EL (cell line): ENCODE measurements around the gene TECPR2.

Experiments
- DNase-seq: peaks from one replicate; pipeline ENCODE4 v3.0.0-alpha.2; 2016

The TECPR2 gene

GRCh38 chr14:102472791-102473150 is 110.0 kb downstream of the TECPR2 start:
- no peak for DNase-seq

DNA sequence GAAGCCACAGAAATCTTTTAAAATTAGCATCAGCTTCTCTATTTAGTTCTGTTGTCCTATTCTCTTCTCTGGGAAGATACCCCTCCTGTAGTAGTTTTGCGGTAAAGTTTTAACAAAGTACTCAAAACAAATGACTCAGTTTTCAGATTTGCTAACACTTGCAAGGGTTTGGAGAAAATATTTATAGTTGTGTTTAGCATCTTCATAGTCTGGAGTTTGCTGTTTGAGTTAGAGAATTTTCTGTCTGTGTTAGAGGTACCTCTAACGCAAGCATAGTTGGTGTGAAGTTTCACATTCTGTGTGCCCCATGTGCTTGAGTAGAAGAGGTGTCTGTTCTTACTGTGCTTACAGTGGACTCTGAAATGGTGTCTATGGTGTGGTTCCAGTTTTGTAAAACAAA is 110.8 kb downstream of the TECPR2 start:
- no peak for DNase-seq

- no peak for DNase-seq
Measured at GRCh38 chr14:102474934-102475333, 112.2 kb downstream of the TECPR2 start.

- DNase-seq: no peak
Measured at GRCh38 chr14:102479107-102479506, 116.4 kb downstream of the TECPR2 start.

GRCh38 chr14:102479777-102480176 is 117.0 kb downstream of the TECPR2 start:
- no peak for DNase-seq

- no peak for DNase-seq
Measured at GRCh38 chr14:102481371-102481770, 118.6 kb downstream of the TECPR2 start.

DNA sequence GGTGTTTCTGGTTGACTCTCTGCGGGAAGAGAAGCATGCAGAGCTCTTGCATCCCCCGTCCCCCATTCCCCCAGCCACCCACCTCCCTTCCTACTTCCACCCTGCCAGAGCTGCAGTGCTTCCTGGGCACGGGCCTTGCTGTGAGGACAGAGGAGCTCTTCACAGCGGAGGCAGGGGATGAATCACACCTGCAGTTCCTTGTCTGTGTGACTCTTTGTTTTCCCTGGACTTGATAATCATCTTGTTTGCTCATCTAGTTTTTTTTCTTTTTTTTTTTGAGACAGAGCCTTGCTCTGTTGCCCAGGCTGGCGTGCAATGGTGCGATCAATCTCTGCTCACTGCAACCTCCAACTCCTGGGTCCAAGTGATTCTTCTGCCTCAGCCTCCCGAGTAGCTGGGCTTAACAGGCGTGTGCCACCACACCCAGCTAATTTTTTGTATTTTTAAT is 119.1 kb downstream of the TECPR2 start:
- peak; percentile 62 for DNase-seq

- DNase-seq: no peak
Measured at GRCh38 chr14:102484316-102484715, 121.6 kb downstream of the TECPR2 start.

GRCh38 chr14:102485693-102486512 is 123.2 kb downstream of the TECPR2 start:
- no peak for DNase-seq

- no peak for DNase-seq
Measured at GRCh38 chr14:102486513-102487203, 123.9 kb downstream of the TECPR2 start.

DNA sequence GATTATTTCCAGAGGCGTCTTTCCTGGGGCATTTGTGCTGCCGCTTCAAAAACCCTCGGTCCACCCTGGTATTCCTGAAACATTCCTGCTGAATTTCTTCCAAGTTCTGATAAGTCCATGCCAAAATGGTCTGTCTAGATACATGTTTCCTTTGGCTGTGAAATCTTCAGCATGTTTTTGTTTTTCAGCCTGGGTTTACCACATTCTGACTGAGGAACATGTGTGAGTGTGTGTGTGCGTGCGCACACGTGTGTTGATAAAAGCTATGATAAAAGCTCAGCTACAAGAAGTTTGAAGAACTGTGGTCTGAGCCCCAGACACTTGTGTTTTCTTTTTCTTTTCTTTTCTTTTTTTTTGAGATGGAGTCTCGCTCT is 124.5 kb downstream of the TECPR2 start:
- no peak for DNase-seq

DNA sequence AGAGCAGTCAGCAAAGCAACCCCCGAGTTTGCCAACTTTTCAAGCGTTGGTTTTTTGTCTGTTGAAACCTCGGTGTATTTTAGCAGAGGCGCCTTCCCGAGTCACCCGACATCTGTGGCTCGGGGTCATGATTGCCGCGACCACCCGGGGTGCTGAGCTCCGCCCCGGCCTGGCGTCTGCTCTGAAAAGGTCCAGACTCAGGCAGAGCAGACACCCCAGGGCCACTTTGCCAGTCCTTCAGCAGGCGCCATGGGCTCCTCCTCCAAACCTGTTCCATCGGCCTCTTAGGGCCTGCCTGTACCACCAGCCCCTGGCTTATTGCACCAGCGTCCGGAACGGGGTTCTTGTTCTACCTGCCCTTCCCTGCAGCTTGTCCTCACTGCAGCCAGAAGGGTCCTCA is 127.7 kb downstream of the TECPR2 start:
- DNase-seq: no peak

DNA sequence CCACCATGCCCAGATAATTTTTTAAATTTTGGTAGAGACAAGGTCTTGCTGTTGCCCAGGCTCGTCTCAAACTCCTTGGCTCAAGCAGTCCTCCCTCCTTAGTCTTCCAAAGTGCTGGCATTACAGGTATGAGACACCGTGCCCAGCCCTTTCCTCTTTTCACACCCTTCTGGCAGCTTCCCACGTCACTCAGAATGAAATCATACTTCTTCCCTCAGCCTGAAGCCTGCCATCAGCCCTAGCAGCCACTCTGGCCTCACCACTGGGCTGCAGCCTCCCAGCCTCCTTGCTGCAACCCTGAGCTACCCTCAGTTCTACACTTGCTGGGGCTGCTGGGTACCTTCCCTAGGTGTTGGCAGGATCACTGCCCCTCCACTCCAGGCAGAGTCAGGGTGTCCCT is 128.6 kb downstream of the TECPR2 start:
- DNase-seq: no peak

DNA sequence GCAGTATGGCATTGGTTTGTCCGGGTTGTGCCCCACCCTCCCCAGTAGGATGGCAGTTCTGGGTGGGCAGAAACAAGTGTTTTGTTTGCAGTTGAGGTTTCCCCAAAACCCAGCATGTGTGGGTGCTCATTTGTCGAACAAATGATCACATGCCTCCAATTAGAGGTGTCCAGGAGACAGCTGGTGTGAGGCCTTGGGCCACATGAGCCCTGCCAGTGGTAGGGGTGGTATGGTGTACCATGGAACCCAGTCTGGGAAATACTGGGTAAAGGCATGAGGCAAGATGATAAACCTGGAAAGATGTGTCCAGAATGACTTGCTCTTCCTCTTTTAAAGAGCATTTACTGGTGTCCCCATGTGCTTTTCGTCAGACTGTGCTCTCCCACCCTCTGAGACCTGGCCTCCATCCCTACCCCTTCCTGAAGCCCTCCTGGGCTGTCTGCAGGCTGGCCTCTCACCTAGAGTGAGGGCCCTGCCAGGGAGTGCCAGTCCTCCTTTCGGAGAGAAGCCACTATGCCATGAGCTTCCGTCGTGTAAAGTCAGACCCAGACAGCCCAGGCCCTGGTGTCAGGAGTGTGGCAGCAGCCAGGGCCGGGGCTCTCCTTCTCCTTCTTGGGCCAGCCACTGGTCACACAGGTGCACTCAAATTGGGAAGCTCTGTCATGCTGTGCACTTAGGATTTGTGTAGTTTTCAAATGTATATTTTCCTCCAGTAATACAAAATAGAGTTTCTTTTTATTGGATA is 129.2 kb downstream of the TECPR2 start:
- no peak for DNase-seq

DNA sequence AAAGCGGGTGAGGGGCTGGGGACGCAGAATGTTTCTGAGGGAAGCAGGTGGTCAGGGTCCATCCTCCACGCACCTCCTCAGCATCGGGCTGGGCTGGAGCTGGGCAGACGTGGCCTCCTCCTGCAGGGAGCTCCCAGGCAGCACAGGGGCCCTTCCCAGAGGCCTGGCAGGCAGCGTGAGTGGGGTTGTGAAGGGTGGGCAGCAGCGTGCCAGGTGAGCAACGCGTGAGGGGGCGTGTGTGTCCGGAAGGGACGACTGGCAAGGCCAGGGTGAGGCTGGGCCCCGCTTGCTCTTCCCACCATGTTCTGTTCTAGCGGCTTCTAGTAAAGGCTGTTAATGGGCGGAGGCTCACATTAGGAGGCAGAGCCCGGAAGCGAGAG is 129.8 kb downstream of the TECPR2 start:
- DNase-seq: no peak

- DNase-seq: no peak
Measured at GRCh38 chr14:102493096-102493495, 130.4 kb downstream of the TECPR2 start.

- DNase-seq: no peak
Measured at GRCh38 chr14:102493585-102493984, 130.8 kb downstream of the TECPR2 start.

DNA sequence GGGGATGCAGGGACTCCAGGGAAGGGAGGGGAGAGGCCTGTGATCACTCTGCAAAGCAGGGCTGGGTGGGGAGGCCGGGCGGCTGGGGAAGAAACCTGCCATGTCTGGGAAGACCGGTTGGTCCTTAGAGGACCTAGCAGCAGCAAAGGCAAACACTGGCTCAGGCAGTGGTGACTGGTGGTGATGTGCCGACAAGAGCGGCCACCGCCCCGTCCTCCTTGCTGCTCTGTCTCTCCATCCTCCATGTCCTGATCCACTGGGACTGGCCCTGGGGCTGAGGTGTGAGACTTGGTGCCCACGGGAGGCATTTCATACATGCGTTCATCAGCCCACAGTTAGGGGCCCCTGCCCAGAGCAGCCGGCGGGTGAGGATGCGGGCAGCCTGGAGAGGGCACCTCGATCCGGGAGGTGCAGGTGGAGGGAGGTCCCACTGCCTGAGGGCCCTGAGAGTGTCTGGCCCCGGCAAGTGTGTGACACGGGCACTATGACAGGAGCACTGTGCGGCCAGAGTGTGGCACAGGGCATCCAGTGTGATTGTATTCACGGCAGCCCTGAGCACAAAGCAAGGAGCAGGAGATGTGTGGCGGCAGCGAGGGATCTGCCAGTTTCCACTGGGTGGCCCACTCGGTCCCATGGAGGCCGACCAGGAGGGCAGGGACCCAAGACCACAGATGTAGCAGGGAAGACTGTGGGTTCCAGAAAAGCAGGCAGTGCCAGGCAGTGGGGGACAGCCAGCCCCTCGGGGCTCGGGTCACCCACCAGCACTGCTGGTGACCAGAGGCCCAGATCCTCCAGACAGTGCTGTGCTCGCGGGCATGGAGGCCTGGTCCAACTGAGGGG is 133.0 kb downstream of the TECPR2 start:
- DNase-seq: no peak

GRCh38 chr14:102496331-102496691 is 133.6 kb downstream of the TECPR2 start:
- DNase-seq: no peak

GRCh38 chr14:102496958-102497744 is 134.4 kb downstream of the TECPR2 start:
- DNase-seq: no peak

DNA sequence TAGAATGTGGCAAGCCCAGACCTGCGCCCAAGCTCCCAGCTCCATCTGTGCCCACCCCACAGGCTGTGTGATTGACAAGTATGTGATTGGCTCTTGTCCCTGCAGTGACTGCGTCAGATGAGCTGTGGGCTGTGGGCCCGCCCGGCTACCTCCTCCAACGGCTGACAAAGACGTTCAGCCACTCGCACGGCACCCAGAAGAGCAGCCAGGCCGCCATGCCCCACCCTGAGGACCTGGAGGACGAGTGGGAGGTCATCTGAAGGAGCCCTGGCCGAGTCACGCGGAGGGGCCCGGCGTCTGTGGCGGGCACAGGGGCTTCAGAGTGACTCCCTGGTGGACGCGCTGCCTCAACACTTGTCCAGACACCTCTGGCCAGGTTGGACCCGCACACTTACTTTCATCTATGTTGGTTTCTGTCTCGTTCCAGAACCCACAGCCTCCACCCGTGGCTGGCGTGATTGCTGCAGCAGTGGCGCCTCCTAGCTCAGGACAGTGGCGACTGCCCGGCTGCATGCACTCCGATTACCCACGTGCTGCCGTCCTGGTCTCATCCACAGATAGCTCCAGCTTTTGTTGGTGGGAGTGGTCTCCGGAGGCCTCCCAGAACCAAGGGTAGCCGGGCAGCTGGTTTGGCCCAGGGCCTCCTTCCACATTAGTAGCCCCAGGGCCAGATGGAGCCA is 135.4 kb downstream of the TECPR2 start:
- DNase-seq: no peak
